Measurements from ENCODE around the gene WNT2B.
A peak's percentile ranks its signal among the peaks of the same experiment; 100 is the strongest.

The WNT2B gene

DNA sequence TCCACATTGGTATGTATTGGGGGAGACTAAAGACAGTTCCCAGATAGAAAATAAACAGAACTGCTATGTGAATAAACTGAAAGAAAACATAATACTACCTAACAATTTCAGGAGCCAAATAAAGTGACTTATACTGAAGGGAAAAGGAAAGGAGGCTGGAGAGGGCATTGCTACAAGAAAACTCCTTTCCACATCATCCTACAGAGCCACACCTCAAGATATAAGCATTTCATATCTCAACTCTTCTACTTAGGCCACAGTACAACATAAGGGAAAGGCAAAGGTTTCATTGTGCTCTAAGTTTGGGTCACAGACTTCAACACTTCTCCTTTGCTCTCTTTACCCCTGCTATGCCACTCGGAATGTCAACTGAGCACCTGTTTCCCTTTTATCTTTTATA, 55.3 kb downstream of the WNT2B start:
- Histone ChIP-seq H3K27ac (ENCODE audit: extremely low read depth, low read depth, low read length) (no peak overlapping the region), H3K4me1 (ENCODE audit: control insufficient read depth, insufficient read depth, low read length) (no peaks in the 10 kb centered on the region; the same call in 1 of the 2 replicates), H3K4me3 (ENCODE audit: low read depth, low read length) (no peak overlapping the region), H3K36me3 (ENCODE audit: control insufficient read depth in 2 of 2, insufficient read depth in 1 of 2, low read length in 2 of 2) (peaks cover 3 to 6% of the 10 kb centered on the region in 2 experiments; a peak in 2 of 3 replicates), H3K9me3 (ENCODE audit: control insufficient read depth, insufficient read depth, low read depth, low read length) (no peaks in the 10 kb centered on the region)
- ChIA-PET CTCF (no interaction called here), POLR2A (no interaction called here)
- TF ChIP-seq ZNF768 (tag by site-specific recombination; IDR thresholded peaks at IDR 0.05) (no peak), ZNF214 (tag by site-specific recombination; IDR thresholded peaks at IDR 0.05; ENCODE audit: borderline replicate concordance) (no peak), ZNF16 (tag by site-specific recombination; IDR thresholded peaks at IDR 0.05; ENCODE audit: low read depth) (no peak), ZNF391 (tag by site-specific recombination; IDR thresholded peaks at IDR 0.05; ENCODE audit: borderline replicate concordance, low read depth) (no peak), ZNF529 (tag by site-specific recombination; IDR thresholded peaks at IDR 0.05; ENCODE audit: insufficient replicate concordance) (no peak)
- TF ChIP-seq, protein P1, sequence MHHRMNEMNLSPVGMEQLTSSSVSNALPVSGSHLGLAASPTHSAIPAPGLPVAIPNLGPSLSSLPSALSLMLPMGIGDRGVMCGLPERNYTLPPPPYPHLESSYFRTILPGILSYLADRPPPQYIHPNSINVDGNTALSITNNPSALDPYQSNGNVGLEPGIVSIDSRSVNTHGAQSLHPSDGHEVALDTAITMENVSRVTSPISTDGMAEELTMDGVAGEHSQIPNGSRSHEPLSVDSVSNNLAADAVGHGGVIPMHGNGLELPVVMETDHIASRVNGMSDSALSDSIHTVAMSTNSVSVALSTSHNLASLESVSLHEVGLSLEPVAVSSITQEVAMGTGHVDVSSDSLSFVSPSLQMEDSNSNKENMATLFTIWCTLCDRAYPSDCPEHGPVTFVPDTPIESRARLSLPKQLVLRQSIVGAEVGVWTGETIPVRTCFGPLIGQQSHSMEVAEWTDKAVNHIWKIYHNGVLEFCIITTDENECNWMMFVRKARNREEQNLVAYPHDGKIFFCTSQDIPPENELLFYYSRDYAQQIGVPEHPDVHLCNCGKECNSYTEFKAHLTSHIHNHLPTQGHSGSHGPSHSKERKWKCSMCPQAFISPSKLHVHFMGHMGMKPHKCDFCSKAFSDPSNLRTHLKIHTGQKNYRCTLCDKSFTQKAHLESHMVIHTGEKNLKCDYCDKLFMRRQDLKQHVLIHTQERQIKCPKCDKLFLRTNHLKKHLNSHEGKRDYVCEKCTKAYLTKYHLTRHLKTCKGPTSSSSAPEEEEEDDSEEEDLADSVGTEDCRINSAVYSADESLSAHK (tag by site-specific recombination; IDR thresholded peaks at IDR 0.05): 0 out of 2 replicates have a peak, but pooled peaks have one; percentile 13

DNA sequence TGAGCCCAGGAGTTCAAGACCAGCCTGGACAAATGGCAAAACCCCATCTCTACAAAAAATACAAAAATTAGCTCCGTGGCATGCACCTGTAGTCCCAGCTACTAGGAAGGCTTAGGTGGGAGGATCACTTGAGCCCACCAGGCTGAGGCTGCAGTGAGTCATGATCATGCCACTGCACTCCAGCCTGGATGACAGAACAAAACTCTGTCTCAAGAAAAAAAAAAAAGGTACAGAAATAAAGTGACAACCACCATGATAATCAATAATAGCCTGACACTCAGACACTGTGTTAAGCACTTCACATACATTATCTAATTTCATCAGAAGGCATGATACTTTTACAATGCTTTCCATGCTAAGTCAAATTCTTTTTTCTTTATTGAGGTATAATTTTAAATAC, 57.0 kb downstream of the WNT2B start:
- Histone ChIP-seq H3K9me3 (ENCODE audit: control insufficient read depth, insufficient read depth, low read depth, low read length) (no peaks in the 10 kb centered on the region), H3K4me1 (ENCODE audit: control insufficient read depth, insufficient read depth, low read length) (no peaks in the 10 kb centered on the region; the same call in 1 of the 2 replicates), H3K4me3 (ENCODE audit: low read depth, low read length) (no peak overlapping the region), H3K36me3 (ENCODE audit: control insufficient read depth in 2 of 2, insufficient read depth in 1 of 2, low read length in 2 of 2) (peaks cover 7 to 19% of the 10 kb centered on the region in 2 experiments), H3K27ac (ENCODE audit: extremely low read depth, low read depth, low read length) (no peak overlapping the region)
- TF ChIP-seq, protein P2, sequence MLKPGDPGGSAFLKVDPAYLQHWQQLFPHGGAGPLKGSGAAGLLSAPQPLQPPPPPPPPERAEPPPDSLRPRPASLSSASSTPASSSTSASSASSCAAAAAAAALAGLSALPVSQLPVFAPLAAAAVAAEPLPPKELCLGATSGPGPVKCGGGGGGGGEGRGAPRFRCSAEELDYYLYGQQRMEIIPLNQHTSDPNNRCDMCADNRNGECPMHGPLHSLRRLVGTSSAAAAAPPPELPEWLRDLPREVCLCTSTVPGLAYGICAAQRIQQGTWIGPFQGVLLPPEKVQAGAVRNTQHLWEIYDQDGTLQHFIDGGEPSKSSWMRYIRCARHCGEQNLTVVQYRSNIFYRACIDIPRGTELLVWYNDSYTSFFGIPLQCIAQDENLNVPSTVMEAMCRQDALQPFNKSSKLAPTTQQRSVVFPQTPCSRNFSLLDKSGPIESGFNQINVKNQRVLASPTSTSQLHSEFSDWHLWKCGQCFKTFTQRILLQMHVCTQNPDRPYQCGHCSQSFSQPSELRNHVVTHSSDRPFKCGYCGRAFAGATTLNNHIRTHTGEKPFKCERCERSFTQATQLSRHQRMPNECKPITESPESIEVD (tag by site-specific recombination; IDR thresholded peaks at IDR 0.05): no peak
- TF ChIP-seq ZNF544 (tag by site-specific recombination; IDR thresholded peaks at IDR 0.05): no peak
- peak; percentile 27; the same call in 1 of the 2 replicates for TF ChIP-seq ZFHX2 (tag by site-specific recombination; conservative IDR thresholded peaks at IDR 0.05)
- no peak for TF ChIP-seq ZNF658 (tag by site-specific recombination; IDR thresholded peaks at IDR 0.05)
- POLR2A ChIA-PET: no interaction called here
- CTCF ChIA-PET: interaction anchor here (0.6 kb wide), 1 partner anchor 11 kb away, joined by 3 read pairs; no protein-coding TSS in a partner anchor

DNA sequence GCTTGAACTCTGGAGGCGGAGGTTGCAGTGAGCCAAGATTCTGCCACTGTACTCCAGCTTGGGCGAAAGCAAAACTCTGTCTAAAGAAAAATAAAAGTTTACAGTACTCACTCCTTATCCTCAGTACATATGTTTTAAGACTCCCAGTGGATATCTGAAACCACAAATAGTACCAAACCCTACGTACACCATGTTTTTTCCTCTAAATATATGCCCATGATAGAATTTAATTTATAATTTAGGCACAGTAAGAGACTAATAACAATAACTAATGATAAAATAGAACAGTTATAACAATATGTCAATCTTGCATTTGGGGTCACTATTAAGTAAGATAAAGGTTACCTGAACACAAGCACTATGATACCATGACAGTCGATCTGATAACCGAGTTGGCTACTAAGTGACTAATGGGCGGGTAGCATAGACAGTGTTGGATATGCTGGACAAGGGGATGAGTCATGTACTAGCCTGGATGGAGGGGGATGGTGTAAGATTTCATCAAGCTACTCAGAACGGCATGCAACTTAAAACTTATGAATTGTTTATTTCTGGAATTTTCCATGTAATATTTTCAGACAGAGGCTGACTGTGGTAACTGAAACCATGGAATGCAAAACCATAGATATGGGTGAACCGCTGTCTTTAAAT, 66.5 kb downstream of the WNT2B start:
- no peak overlapping the region for H3K27ac ChIP-seq (ENCODE audit: extremely low read depth, low read depth, low read length)
- no peaks in the 10 kb centered on the region for H3K4me1 ChIP-seq (ENCODE audit: control insufficient read depth, insufficient read depth, low read length)
- ChIA-PET POLR2A (interaction anchor here (0.5 kb wide), 1 partner anchor 23 kb away, joined by 4 read pairs; no protein-coding TSS in a partner anchor), CTCF (interaction anchor here (0.6 kb wide), 1 partner anchor 39 kb away, joined by 3 read pairs; no protein-coding TSS in a partner anchor)
- H3K36me3 ChIP-seq (ENCODE audit: control insufficient read depth in 2 of 2, insufficient read depth in 1 of 2, low read length in 2 of 2): peaks cover 18 to 53% of the 10 kb centered on the region in 2 experiments
- no peaks in the 10 kb centered on the region for H3K9me3 ChIP-seq (ENCODE audit: control insufficient read depth, insufficient read depth, low read depth, low read length)
- no peak overlapping the region for H3K4me3 ChIP-seq (ENCODE audit: low read depth, low read length)
- TF ChIP-seq MZF1 (tag by site-specific recombination; IDR thresholded peaks at IDR 0.05; ENCODE audit: borderline replicate concordance): 0 out of 2 replicates have a peak, but pooled peaks have one; percentile 32
- TF ChIP-seq SP7 (tag by site-specific recombination; IDR thresholded peaks at IDR 0.05): 0 out of 2 replicates have a peak, but pooled peaks have one; percentile 30
- TF ChIP-seq ZNF501 (tag by site-specific recombination; IDR thresholded peaks at IDR 0.05): no peak
- TF ChIP-seq, protein P3, sequence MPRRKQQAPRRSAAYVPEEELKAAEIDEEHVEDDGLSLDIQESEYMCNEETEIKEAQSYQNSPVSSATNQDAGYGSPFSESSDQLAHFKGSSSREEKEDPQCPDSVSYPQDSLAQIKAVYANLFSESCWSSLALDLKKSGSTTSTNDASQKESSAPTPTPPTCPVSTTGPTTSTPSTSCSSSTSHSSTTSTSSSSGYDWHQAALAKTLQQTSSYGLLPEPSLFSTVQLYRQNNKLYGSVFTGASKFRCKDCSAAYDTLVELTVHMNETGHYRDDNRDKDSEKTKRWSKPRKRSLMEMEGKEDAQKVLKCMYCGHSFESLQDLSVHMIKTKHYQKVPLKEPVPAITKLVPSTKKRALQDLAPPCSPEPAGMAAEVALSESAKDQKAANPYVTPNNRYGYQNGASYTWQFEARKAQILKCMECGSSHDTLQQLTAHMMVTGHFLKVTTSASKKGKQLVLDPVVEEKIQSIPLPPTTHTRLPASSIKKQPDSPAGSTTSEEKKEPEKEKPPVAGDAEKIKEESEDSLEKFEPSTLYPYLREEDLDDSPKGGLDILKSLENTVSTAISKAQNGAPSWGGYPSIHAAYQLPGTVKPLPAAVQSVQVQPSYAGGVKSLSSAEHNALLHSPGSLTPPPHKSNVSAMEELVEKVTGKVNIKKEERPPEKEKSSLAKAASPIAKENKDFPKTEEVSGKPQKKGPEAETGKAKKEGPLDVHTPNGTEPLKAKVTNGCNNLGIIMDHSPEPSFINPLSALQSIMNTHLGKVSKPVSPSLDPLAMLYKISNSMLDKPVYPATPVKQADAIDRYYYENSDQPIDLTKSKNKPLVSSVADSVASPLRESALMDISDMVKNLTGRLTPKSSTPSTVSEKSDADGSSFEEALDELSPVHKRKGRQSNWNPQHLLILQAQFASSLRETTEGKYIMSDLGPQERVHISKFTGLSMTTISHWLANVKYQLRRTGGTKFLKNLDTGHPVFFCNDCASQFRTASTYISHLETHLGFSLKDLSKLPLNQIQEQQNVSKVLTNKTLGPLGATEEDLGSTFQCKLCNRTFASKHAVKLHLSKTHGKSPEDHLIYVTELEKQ (tag by site-specific recombination; IDR thresholded peaks at IDR 0.05; ENCODE audit: borderline replicate concordance): no peak
- no peak for TF ChIP-seq ZNF768 (tag by site-specific recombination; IDR thresholded peaks at IDR 0.05)
- peak; percentile 43; the same call in 1 of the 2 replicates for TF ChIP-seq ZEB2 (tag by site-specific recombination; IDR thresholded peaks at IDR 0.05)
- TF ChIP-seq, protein P4, sequence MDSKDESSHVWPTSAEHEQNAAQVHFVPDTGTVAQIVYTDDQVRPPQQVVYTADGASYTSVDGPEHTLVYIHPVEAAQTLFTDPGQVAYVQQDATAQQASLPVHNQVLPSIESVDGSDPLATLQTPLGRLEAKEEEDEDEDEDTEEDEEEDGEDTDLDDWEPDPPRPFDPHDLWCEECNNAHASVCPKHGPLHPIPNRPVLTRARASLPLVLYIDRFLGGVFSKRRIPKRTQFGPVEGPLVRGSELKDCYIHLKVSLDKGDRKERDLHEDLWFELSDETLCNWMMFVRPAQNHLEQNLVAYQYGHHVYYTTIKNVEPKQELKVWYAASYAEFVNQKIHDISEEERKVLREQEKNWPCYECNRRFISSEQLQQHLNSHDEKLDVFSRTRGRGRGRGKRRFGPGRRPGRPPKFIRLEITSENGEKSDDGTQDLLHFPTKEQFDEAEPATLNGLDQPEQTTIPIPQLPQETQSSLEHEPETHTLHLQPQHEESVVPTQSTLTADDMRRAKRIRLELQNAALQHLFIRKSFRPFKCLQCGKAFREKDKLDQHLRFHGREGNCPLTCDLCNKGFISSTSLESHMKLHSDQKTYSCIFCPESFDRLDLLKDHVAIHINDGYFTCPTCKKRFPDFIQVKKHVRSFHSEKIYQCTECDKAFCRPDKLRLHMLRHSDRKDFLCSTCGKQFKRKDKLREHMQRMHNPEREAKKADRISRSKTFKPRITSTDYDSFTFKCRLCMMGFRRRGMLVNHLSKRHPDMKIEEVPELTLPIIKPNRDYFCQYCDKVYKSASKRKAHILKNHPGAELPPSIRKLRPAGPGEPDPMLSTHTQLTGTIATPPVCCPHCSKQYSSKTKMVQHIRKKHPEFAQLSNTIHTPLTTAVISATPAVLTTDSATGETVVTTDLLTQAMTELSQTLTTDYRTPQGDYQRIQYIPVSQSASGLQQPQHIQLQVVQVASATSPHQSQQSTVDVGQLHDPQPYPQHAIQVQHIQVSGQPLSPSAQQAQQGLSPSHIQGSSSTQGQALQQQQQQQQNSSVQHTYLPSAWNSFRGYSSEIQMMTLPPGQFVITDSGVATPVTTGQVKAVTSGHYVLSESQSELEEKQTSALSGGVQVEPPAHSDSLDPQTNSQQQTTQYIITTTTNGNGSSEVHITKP (tag by site-specific recombination; IDR thresholded peaks at IDR 0.05): no peak
- TF ChIP-seq ZNF830 (tag by site-specific recombination; IDR thresholded peaks at IDR 0.05; ENCODE audit: low read depth): no peak
